H1 (cell line): ENCODE measurements around the gene PSMA5. TPM values are rescaled to one million over a fixed set of nuclear protein-coding genes. Genes with fewer than 3 reads are reported as not detected.

Experiments
- CTBP2 ChIP-seq: IDR thresholded peaks from 2 replicates; pipeline ENCODE4 v1.7.0; 2011; ENCODE audit warnings: borderline replicate concordance, mild to moderate bottlenecking, moderate library complexity, mixed read lengths, low read length; ENCODE audit not compliant: insufficient read depth, insufficient read length
- MAX ChIP-seq: IDR thresholded peaks from 2 replicates; pipeline ENCODE4 v1.6.1; 2012; ENCODE audit warnings: inconsistent platforms
- SIX5 ChIP-seq: IDR thresholded peaks from 2 replicates; pipeline ENCODE4 v1.6.1; 2011; ENCODE audit warnings: mild to moderate bottlenecking, low read depth, low read length
- TAF1 ChIP-seq: IDR thresholded peaks from 2 replicates; pipeline ENCODE4 v1.6.1; 2011; ENCODE audit warnings: mild to moderate bottlenecking, low read depth, low read length
- TCF12 ChIP-seq: IDR thresholded peaks from 2 replicates; pipeline ENCODE4 v1.6.1; 2011; ENCODE audit warnings: low read depth, mild to moderate bottlenecking, low read length
- polyA plus RNA-seq, 7 experiments: library from polyadenylated mRNA; depleted of rRNA in 3 of 7; stranded (reverse) in 5 of 7; unstranded in 2 of 7; fragments of >200 nt in 5 of 7; fragments of 200-250 nt in 2 of 7; gene quantifications; 1 replicate in 5 of 7; 2 replicates in 1 of 7; 4 replicates in 1 of 7; pipeline versions ENCODE4 v1.2.1 to v1.2.3, GENCODE V29; 2011 to 2013; ENCODE audit warnings: missing spikeins in 2 of 7, mixed read lengths in 2 of 7
- total RNA-seq: library from RNA; stranded (reverse); fragmentation: NEBNext Ultra II Directional; extraction: Animal tissue kit (Norgen Biotek cat#: 25700); gene quantifications from 2 replicates; pipeline ENCODE4 v1.2.1, GENCODE V29; 2021
- TF ChIP-seq, protein P1 (sequence below), 3 experiments: IDR thresholded peaks; 1 replicate in 2 of 3; 2 replicates in 1 of 3; pipeline versions ENCODE4 v1.5.1 to v1.6.1; 2011; ENCODE audit warnings: low read length in 3 of 3, mild to moderate bottlenecking in 3 of 3, inconsistent platforms in 2 of 3, low read depth in 1 of 3, moderate library complexity in 1 of 3; ENCODE audit not compliant: insufficient read depth in 1 of 3; ENCODE audit errors: control extremely low read depth in 1 of 3

The PSMA5 gene
- total and polyA plus RNA-seq, 2 of the 8 experiments (the other 6 are each of a cell fraction or from before 2014, with no cell fraction given): 140 to 166 TPM

- TF ChIP-seq, protein P1, sequence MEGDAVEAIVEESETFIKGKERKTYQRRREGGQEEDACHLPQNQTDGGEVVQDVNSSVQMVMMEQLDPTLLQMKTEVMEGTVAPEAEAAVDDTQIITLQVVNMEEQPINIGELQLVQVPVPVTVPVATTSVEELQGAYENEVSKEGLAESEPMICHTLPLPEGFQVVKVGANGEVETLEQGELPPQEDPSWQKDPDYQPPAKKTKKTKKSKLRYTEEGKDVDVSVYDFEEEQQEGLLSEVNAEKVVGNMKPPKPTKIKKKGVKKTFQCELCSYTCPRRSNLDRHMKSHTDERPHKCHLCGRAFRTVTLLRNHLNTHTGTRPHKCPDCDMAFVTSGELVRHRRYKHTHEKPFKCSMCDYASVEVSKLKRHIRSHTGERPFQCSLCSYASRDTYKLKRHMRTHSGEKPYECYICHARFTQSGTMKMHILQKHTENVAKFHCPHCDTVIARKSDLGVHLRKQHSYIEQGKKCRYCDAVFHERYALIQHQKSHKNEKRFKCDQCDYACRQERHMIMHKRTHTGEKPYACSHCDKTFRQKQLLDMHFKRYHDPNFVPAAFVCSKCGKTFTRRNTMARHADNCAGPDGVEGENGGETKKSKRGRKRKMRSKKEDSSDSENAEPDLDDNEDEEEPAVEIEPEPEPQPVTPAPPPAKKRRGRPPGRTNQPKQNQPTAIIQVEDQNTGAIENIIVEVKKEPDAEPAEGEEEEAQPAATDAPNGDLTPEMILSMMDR (IDR thresholded peaks at IDR 0.05; ENCODE audit: control extremely low read depth in 1 of 3, insufficient read depth in 1 of 3, low read depth in 1 of 3, low read length in 3 of 3): no peak
- TF ChIP-seq TAF1 (no peak), TCF12 (no peak), SIX5 (no peak), CTBP2 (no peak), MAX (no peak)
Observed at GRCh38 chr1:109423498-109423897, 2.8 kb downstream of the PSMA5 start (continued).
